ENCODE data around the gene CXCL6.

DNA sequence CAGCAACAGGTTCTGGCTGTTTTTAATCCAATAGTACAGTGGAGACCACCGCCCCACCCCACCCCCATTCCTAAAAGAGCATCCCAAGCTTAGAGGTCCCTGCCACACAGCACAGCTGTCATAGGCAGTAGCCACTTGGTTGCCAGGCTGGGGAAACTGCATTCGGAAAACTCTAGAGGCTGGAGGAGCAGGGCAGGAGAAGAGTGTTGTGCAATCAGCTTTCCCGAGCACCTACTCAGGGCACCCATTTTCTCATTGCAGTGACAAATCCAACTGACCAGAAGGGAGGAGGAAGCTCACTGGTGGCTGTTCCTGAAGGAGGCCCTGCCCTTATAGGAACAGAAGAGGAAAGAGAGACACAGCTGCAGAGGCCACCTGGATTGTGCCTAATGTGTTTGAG is 33.8 kb downstream of the CXCL6 start:
- TF ChIP-seq, protein P1, sequence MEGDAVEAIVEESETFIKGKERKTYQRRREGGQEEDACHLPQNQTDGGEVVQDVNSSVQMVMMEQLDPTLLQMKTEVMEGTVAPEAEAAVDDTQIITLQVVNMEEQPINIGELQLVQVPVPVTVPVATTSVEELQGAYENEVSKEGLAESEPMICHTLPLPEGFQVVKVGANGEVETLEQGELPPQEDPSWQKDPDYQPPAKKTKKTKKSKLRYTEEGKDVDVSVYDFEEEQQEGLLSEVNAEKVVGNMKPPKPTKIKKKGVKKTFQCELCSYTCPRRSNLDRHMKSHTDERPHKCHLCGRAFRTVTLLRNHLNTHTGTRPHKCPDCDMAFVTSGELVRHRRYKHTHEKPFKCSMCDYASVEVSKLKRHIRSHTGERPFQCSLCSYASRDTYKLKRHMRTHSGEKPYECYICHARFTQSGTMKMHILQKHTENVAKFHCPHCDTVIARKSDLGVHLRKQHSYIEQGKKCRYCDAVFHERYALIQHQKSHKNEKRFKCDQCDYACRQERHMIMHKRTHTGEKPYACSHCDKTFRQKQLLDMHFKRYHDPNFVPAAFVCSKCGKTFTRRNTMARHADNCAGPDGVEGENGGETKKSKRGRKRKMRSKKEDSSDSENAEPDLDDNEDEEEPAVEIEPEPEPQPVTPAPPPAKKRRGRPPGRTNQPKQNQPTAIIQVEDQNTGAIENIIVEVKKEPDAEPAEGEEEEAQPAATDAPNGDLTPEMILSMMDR (IDR thresholded peaks at IDR 0.05) = no peak
- TF ChIP-seq POLR2AphosphoS5 (IDR thresholded peaks at IDR 0.05) = no peak
- TF ChIP-seq POLR2A (IDR thresholded peaks at IDR 0.05) = no peak
- TF ChIP-seq EP300 (IDR thresholded peaks at IDR 0.05) = no peak
